Activated CD4-positive, alpha-beta T cell treated with anti-CD3 and anti-CD28 coated beads for 1 hour (primary cell): ENCODE measurements around the gene DGCR8.

Experiments used
- DNase-seq: peaks from one replicate; pipeline ENCODE4 v3.0.0-alpha.2; 2020

The DGCR8 gene

DNA sequence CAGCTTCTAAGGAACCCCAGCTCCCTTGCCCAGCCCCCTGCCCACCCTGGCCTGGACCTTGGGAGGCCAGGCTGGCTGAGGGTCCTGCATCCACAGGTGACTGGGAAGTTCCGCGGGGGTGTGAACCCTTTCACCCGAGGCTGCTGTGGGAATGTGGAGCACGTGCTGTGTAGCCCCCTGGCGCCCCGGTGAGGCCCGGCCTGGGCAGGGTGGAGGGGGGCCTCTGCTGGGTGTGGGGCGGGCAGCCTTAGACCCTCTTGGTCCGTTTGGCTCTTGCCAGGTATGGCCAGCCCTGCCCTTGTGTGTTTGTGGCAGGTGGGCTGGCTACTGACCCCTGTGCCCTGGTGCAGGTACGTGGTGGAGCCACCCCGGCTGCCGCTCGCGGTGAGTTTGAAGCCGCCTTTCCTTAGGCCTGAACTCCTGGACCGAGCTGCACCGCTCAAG, 60.5 kb downstream of the DGCR8 start:
- no peak for DNase-seq

GRCh38 chr22:20141186-20142077, 61.4 kb downstream of the DGCR8 start:
- no peak for DNase-seq

DNA sequence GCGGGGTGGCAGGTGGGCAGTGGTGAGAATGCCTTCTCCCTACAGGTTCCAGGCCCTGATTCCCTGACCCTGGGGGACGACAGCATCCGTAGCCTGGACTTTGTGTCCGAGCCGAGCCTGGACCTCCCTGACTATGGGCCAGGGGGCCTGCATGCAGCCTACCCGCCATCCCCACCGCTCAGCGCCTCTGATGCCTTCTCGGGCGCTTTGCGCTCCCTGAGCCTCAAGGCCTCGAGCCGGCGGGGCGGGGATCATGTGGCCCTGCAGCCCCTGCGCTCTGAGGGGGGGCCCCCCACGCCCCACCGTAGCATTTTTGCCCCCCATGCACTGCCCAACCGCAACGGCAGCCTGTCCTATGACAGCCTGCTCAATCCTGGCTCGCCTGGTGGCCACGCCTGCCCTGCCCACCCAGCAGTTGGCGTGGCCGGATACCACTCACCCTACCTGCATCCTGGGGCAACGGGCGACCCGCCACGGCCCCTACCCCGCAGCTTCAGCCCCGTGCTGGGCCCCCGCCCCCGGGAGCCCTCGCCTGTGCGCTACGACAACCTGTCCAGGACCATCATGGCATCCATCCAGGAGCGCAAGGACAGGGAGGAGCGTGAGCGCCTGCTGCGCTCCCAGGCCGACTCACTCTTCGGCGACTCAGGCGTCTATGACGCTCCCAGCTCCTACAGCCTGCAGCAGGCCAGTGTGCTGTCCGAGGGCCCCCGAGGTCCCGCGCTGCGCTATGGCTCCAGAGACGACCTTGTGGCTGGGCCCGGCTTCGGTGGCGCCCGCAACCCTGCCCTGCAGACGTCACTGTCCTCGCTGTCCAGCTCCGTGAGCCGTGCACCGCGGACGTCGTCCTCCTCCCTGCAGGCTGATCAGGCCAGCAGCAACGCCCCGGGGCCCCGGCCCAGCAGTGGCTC, 62.9 kb downstream of the DGCR8 start:
- no peak for DNase-seq

- DNase-seq = no peak
Measured at GRCh38 chr22:20143883-20144665, 64.0 kb downstream of the DGCR8 start.

DNA sequence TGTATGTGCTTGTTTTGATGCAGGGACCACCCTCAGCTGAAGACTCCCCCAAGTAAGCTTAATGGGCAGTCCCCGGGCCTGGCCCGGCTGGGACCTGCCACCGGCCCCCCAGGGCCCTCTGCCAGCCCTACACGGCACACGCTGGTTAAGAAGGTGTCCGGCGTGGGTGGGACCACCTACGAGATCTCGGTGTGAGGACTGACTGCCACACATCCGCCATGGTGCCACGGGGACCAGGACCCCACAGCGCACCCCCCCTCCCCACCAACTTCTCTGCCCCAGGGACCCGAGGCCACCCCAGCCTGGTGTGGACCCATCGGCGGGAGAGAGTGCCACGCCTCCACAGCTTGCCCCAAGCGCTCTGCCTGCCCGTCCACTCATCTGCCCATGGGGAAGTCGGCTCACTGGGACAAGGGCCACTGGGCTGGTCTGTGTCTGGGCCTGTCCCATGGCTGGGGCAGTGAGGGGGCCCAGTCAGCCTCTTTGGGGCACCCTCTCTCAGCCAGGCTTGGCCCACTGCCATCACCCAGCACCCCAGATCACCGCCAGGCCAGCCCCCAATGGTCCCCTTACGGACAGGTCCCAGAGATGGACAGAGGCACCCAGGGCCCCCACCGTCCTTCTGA, 65.3 kb downstream of the DGCR8 start:
- DNase-seq = no peak

DNA sequence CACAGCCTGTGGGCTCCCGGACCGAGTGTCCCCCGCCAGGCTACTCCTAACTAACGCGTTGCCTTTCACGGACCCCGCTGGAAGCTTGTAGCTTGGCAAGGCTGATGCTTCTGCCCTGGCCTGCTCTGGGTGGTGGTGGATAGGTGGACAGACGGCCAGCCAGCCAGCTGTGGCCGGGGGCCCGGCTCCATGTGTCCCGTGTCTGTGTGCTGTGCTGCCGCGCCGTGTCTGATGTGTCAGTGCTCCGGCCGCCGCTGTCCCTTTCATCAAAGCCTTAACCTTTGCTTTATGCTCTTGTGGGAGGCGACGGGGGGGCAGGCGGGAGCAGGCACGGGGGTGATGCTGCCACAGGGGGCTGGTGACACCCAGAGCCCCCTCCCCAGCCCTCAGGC, 65.8 kb downstream of the DGCR8 start:
- no peak for DNase-seq

- no peak for DNase-seq
Measured at GRCh38 chr22:20146777-20147176, 66.7 kb downstream of the DGCR8 start.

DNA sequence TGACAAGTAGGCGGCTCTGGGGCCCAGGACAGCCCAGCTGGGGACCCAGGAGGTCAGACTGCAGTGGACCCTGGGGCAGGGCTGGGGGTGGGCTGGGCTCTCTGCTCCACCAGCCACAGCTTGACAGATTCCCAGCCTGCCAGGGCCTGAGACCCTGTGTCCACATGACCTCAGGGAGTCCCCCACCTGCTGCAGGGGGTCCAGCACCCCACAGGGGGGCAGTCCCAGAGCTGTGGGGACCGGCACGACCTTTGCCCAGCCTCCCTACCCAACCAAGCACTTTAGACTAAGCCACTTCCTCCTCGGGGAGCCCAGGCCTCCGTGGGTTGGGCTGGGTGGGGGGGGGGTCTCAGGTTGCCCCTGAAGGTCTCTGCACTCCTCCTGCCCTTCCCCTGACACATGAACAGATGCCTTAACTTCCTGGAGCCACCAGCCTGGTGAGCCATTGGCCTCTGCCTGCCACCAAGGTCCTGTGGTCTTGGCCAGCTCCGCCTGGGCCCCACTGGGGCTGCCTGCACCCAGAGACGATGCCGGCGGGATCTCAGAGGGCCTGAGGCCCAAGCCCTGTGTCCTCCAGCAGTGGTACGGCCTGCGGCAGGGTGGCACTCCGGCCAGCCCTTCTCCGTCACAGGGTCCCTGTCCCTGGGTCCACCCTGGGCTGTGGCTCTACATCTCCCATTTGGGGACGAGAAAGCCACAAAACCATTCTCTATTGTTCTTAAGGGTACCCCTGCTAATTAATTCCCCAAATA, 67.4 kb downstream of the DGCR8 start:
- DNase-seq = no peak

DNA sequence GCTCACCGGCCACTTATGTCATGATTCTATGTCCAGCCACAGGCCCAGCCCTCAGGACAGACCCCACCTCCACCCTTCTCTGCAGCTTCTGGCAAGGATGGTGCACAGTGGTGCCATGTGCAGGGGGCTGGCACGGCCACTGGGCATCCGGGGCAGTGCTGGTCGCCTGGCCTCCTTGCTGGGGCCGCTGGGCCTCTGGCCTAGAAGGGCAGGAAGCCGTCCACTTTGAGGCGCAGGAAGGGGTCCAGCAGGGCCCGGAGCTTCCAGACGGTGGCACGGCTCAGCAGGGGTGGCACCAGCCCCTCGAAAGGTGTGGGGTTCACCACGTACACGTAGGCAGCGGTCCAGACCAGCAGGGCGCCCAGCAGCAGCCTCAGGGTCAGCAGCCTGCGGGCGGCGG, 68.4 kb downstream of the DGCR8 start:
- DNase-seq = no peak

GRCh38 chr22:20149257-20150250, 69.5 kb downstream of the DGCR8 start:
- DNase-seq = no peak

- no peak for DNase-seq
Measured at GRCh38 chr22:20150381-20151275, 70.6 kb downstream of the DGCR8 start, which contains the start of gene CCDC188. CCDC188 (minus strand) TSS chr22:20151055; CDS start chr22:20150986, 69 bp downstream.

- DNase-seq = no peak
Measured at GRCh38 chr22:20151276-20151588, 71.2 kb downstream of the DGCR8 start.

- no peak for DNase-seq
Measured at GRCh38 chr22:20152464-20152890, 72.4 kb downstream of the DGCR8 start.

GRCh38 chr22:20153945-20154344, 73.9 kb downstream of the DGCR8 start:
- no peak for DNase-seq

- DNase-seq = no peak
Measured at GRCh38 chr22:20154602-20155187, 74.7 kb downstream of the DGCR8 start.

DNA sequence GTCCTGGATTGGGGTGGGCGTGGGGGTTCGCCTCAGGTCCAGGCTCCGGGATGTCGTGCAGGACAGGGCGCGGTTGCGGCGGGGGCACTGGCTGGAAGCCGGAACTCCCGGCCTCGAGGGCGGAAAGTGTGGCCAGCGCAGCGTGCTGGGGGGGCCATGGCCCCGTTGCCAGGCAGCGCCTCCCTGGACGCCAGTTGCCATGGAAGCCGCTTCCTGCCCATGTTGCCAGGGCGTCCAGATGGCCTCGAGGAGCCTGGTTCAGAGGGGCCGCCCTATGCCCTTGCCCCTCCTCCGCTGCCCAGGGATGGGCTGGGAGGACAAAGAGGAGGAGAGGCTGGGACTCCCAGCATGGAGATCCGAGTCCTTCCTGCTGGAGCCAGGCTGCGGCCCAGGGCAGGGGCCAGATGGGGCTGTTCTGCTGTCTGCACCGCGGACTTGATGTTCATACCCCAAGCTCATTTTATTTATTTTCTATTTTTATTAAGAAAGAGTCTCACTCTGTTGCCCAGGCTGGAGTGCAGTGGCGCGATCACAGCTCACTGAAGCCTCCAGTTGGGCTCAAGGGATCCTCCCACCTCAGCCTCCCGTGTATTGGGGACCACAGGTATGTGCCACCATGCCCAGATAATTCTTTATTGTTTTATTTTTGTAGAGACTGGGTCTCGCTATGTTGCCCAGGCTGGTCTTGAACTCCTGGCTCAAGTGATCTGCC, 75.4 kb downstream of the DGCR8 start:
- DNase-seq = no peak

GRCh38 chr22:20156042-20156389, 76.0 kb downstream of the DGCR8 start:
- no peak for DNase-seq
